ENCODE measurements around the gene WDFY3. TPM values are rescaled to one million over a fixed set of nuclear protein-coding genes. Genes with fewer than 3 reads are reported as not detected.

The WDFY3 gene
- total RNA-seq, 1 experiment from 2014 or later, result 39.9 TPM

- Histone ChIP-seq H3K9me2 (ENCODE audit: insufficient read depth) (no peaks in the 10 kb centered on the region), H3K4me3 (replicated peaks in 1 of 2; ENCODE audit: low read depth in 1 of 2, low read length in 2 of 2) (no peak overlapping the region), H3K27me3 (ENCODE audit: insufficient read depth, low read length) (no peaks in the 10 kb centered on the region), H2AFZ (ENCODE audit: low read depth, low read length, poor library complexity, severe bottlenecking) (no peak overlapping the region), H3K4me1 (ENCODE audit: control insufficient read depth in 1 of 2, insufficient read depth in 2 of 2, low read length in 2 of 2) (no peaks in the 10 kb centered on the region), H3K79me2 (ENCODE audit: insufficient read depth, low read length) (peaks cover 10% of the 10 kb centered on the region), H3K27ac (ENCODE audit: low read depth, low read length) (no peak overlapping the region), H3K4me2 (ENCODE audit: low read length) (no peak overlapping the region), H3K9ac (ENCODE audit: low read length) (no peak overlapping the region), H3K36me3 (ENCODE audit: control insufficient read depth in 1 of 2, insufficient read depth in 2 of 2, low read length in 2 of 2) (no peaks in the 10 kb centered on the region), H3K9me3 (ENCODE audit: control insufficient read depth in 1 of 2, insufficient read depth in 1 of 2, low read depth in 1 of 2, low read length in 2 of 2) (no peaks in the 10 kb centered on the region), H4K20me1 (ENCODE audit: insufficient read depth) (no peaks in the 10 kb centered on the region)
- intact Hi-C loops (cut with micrococcal nuclease), result no loop called here
- no TSS peak for BruUV-seq (replicated peaks)
- ChIA-PET CTCF (no interaction called here), RAD21 (ENCODE audit: low non-redundant PET in 1 of 2, low total read pairs in 2 of 2, uncharacterized antibody in 2 of 2, unreplicated experiment in 2 of 2) (no interaction called here), POLR2A (no interaction called here)
- DNase-seq (ENCODE audit: low read depth, low spot score) (no peak), ATAC-seq (no peak)
- TF ChIP-seq RAD21 (IDR thresholded peaks at IDR 0.05; ENCODE audit: low read depth) (no peak), ZBTB33 (IDR thresholded peaks at IDR 0.05; ENCODE audit: extremely low read depth, insufficient replicate concordance, low read length) (no peak), CBX3 (IDR thresholded peaks at IDR 0.05; ENCODE audit: low read depth) (no peak), ELF1 (IDR thresholded peaks at IDR 0.05; ENCODE audit: borderline replicate concordance, low read depth) (no peak), ZNF274 (IDR thresholded peaks at IDR 0.05; ENCODE audit: low read depth, low read length) (no peak), ZFX (IDR thresholded peaks at IDR 0.05) (no peak), POLR2A (IDR thresholded peaks at IDR 0.05; ENCODE audit: borderline replicate concordance, extremely low read depth, insufficient read depth, insufficient read length) (no peak)
Observed at GRCh38 chr4:84925558-84925957, 40.9 kb downstream of the WDFY3 start.

GRCh38 chr4:84924434-84924833 lies 42.1 kb downstream of the WDFY3 start:
- no peaks in the 10 kb centered on the region for H3K36me3 ChIP-seq (ENCODE audit: control insufficient read depth in 1 of 2, insufficient read depth in 2 of 2, low read length in 2 of 2)
- no peak overlapping the region for H3K27ac ChIP-seq (ENCODE audit: low read depth, low read length)
- intact Hi-C loops (cut with micrococcal nuclease), result no loop called here
- H3K9me3 ChIP-seq (ENCODE audit: control insufficient read depth in 1 of 2, insufficient read depth in 1 of 2, low read depth in 1 of 2, low read length in 2 of 2), result no peaks in the 10 kb centered on the region
- RAD21 ChIA-PET (ENCODE audit: low non-redundant PET in 1 of 2, low total read pairs in 2 of 2, uncharacterized antibody in 2 of 2, unreplicated experiment in 2 of 2), result no interaction called here
- DNase-seq (ENCODE audit: low read depth, low spot score), result no peak
- POLR2A ChIA-PET, result no interaction called here
- H3K79me2 ChIP-seq (ENCODE audit: insufficient read depth, low read length), result peaks cover 10% of the 10 kb centered on the region
- CTCF ChIA-PET, result no interaction called here
- no TSS peak for BruUV-seq (replicated peaks)
- no peak overlapping the region for H2AFZ ChIP-seq (ENCODE audit: low read depth, low read length, poor library complexity, severe bottlenecking)
- H4K20me1 ChIP-seq (ENCODE audit: insufficient read depth), result no peaks in the 10 kb centered on the region
- H3K9me2 ChIP-seq (ENCODE audit: insufficient read depth), result no peaks in the 10 kb centered on the region
- H3K4me1 ChIP-seq (ENCODE audit: control insufficient read depth in 1 of 2, insufficient read depth in 2 of 2, low read length in 2 of 2), result no peaks in the 10 kb centered on the region
- no peaks in the 10 kb centered on the region for H3K27me3 ChIP-seq (ENCODE audit: insufficient read depth, low read length)
- no peak for ATAC-seq
- no peak overlapping the region for H3K4me3 ChIP-seq (replicated peaks in 1 of 2; ENCODE audit: low read depth in 1 of 2, low read length in 2 of 2)
- no peak overlapping the region for H3K9ac ChIP-seq (ENCODE audit: low read length)
- no peak overlapping the region for H3K4me2 ChIP-seq (ENCODE audit: low read length)
- TF ChIP-seq CTCF (IDR thresholded peaks at IDR 0.05 in 2 of 3, conservative IDR thresholded peaks at IDR 0.05 in 1 of 3; ENCODE audit: borderline replicate concordance in 1 of 3, insufficient read depth in 1 of 3, low read depth in 2 of 3, low read length in 2 of 3), result no peak
- TF ChIP-seq CEBPB (IDR thresholded peaks at IDR 0.05; ENCODE audit: low read depth), result no peak
- TF ChIP-seq EZH2phosphoT487 (IDR thresholded peaks at IDR 0.05; ENCODE audit: borderline replicate concordance), result no peak
- no peak for TF ChIP-seq EGR1 (IDR thresholded peaks at IDR 0.05; ENCODE audit: low read depth)
- TF ChIP-seq YY1 (IDR thresholded peaks at IDR 0.05; ENCODE audit: extremely low read depth, insufficient replicate concordance, low read depth, low read length), result no peak
- TF ChIP-seq ZNF274 (IDR thresholded peaks at IDR 0.05; ENCODE audit: low read depth, low read length), result no peak
- TF ChIP-seq SP1 (IDR thresholded peaks at IDR 0.05; ENCODE audit: low read depth), result no peak
- no peak for TF ChIP-seq REST (IDR thresholded peaks at IDR 0.05; ENCODE audit: low read depth)
- TF ChIP-seq SIN3A (IDR thresholded peaks at IDR 0.05; ENCODE audit: low read depth), result no peak

All from HCT116 (cell line).